Measurements from ENCODE around the gene GMDS. TPM values are rescaled to one million over a fixed set of nuclear protein-coding genes. Genes with fewer than 3 reads are reported as not detected.

Gene GMDS
- total and polyA plus RNA-seq, 2 donors (not counting 1 experiment from before 2014, with no cell fraction given): 11.5 to 16.4 TPM

DNA sequence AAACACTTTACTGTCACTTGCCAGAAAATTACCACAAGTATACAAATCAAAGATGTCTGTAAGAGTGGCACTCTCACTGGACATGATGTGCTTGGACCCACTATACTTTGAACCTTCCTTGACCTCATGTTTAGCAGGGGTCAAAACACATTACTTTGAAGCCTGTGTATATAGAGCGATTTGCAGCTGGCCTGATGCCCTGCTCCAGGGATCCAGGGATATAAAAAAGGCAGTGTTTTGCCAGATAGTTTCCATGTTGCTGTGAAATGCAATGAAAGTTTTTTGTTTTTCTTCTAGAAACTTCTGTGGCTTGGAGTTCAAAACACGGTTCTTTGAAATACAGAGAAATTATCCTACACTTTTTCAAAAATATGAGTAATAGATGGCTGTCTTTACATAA is 470.0 kb downstream of the GMDS start:
- POLR2A ChIA-PET: no interaction called here
- no peak overlapping the region for H2AFZ ChIP-seq (ENCODE audit: insufficient read depth, low read depth, low read length, poor library complexity, severe bottlenecking)
- no peak overlapping the region for H3K27ac ChIP-seq (ENCODE audit: low read length in 2 of 2)
- no peak for DNase-seq
- CTCF ChIA-PET: no interaction called here
- intact Hi-C loops (cut with micrococcal nuclease): no loop called here
- H4K20me1 ChIP-seq (ENCODE audit: control insufficient read depth, insufficient read depth, low read length, poor library complexity, severe bottlenecking): no peaks in the 10 kb centered on the region
- no peaks in the 10 kb centered on the region for H3K27me3 ChIP-seq (replicated peaks in 1 of 4; ENCODE audit: control extremely low read depth in 1 of 4, control insufficient read depth in 3 of 4, insufficient read depth in 4 of 4, low read length in 3 of 4)
- TF ChIP-seq CTCF (IDR thresholded peaks at IDR 0.05) (no peak), EZH2 (IDR thresholded peaks at IDR 0.05; ENCODE audit: borderline replicate concordance, insufficient read depth, low read depth, low read length, poor library complexity, severe bottlenecking) (no peak)
- H3K4me1 Mint-ChIP-seq: peaks cover 2% of the 10 kb centered on the region
- no peak overlapping the region for H3K4me3 ChIP-seq (ENCODE audit: control extremely low read depth in 1 of 5, extremely low read depth in 1 of 5, insufficient read depth in 1 of 5, low read depth in 2 of 5, low read length in 4 of 5)
- no peaks in the 10 kb centered on the region for H3K36me3 ChIP-seq (replicated peaks in 1 of 2; ENCODE audit: control extremely low read depth in 1 of 2, control insufficient read depth in 1 of 2, extremely low read depth in 1 of 2, insufficient read depth in 2 of 2, low read length in 1 of 2)
- no CpG with 5 or more reads among the region's 2 CpGs for WGBS (ENCODE audit: insufficient coverage)
- H3K9ac ChIP-seq (ENCODE audit: low read length): no peak overlapping the region
- H3K27me3 Mint-ChIP-seq: no peaks in the 10 kb centered on the region
- no peak overlapping the region for H3K4me2 ChIP-seq (replicated peaks; ENCODE audit: low read depth, low read length, poor library complexity, severe bottlenecking)
- no peaks in the 10 kb centered on the region for H3K4me1 ChIP-seq (ENCODE audit: control insufficient read depth in 2 of 2, insufficient read depth in 2 of 2, low read length in 2 of 2)
- no peaks in the 10 kb centered on the region for H3K79me2 ChIP-seq (ENCODE audit: control insufficient read depth, insufficient read depth, low read length)
- no peaks in the 10 kb centered on the region for H3K9me3 Mint-ChIP-seq (ENCODE audit: insufficient read depth)
- no peaks in the 10 kb centered on the region for H3K9me3 ChIP-seq (ENCODE audit: control extremely low read depth in 1 of 3, control insufficient read depth in 2 of 3, insufficient read depth in 1 of 3, low read length in 2 of 3)
- H3K4me3 Mint-ChIP-seq: no peak overlapping the region
- no peak for ATAC-seq (ENCODE audit: low read depth)
- no peak overlapping the region for H3K27ac Mint-ChIP-seq

DNA sequence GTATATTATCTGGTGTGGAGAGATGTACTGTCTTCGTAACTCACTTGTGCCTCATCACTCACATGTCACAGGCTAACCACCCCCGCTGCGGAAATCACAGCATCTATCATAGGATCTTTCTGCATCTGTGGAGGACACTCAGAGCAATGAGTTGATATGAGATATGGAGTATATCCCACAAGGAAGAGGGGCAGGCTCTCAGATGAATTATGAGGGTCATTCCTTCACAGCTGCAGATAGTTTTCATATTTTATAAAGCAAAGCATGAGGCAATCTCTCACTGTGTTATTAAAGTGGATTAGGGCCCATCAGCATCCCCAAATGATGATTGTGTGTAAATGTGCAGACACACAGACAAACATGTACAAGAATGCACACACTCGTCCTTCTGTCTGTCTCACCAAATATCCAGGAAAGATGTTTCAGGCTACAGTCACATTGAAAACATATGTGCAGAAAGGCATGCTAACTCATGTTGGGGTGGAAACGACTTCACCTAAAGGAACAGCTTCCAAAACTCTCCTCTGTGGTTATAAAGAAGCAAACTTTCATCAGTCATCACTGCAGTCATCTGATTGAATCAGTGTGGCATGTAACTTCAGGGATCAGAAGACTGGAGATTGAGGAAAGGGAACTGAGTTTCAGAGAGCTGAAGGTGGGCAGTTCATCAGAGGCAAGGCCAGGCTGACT is 471.0 kb downstream of the GMDS start:
- Histone ChIP-seq H3K27ac (ENCODE audit: low read length in 2 of 2) (no peak overlapping the region), H4K20me1 (ENCODE audit: control insufficient read depth, insufficient read depth, low read length, poor library complexity, severe bottlenecking) (no peaks in the 10 kb centered on the region), H3K9ac (ENCODE audit: low read length) (no peak overlapping the region), H3K36me3 (replicated peaks in 1 of 2; ENCODE audit: control extremely low read depth in 1 of 2, control insufficient read depth in 1 of 2, extremely low read depth in 1 of 2, insufficient read depth in 2 of 2, low read length in 1 of 2) (no peaks in the 10 kb centered on the region), H2AFZ (ENCODE audit: insufficient read depth, low read depth, low read length, poor library complexity, severe bottlenecking) (no peak overlapping the region), H3K4me1 (ENCODE audit: control insufficient read depth in 2 of 2, insufficient read depth in 2 of 2, low read length in 2 of 2) (no peaks in the 10 kb centered on the region), H3K9me3 (ENCODE audit: control extremely low read depth in 1 of 3, control insufficient read depth in 2 of 3, insufficient read depth in 1 of 3, low read length in 2 of 3) (no peaks in the 10 kb centered on the region), H3K79me2 (ENCODE audit: control insufficient read depth, insufficient read depth, low read length) (no peaks in the 10 kb centered on the region), H3K4me3 (ENCODE audit: control extremely low read depth in 1 of 5, extremely low read depth in 1 of 5, insufficient read depth in 1 of 5, low read depth in 2 of 5, low read length in 4 of 5) (no peak overlapping the region), H3K4me2 (replicated peaks; ENCODE audit: low read depth, low read length, poor library complexity, severe bottlenecking) (no peak overlapping the region), H3K27me3 (replicated peaks in 1 of 4; ENCODE audit: control extremely low read depth in 1 of 4, control insufficient read depth in 3 of 4, insufficient read depth in 4 of 4, low read length in 3 of 4) (no peaks in the 10 kb centered on the region)
- no peaks in the 10 kb centered on the region for H3K9me3 Mint-ChIP-seq (ENCODE audit: insufficient read depth)
- intact Hi-C loops (cut with micrococcal nuclease): no loop called here
- peaks cover 2% of the 10 kb centered on the region for H3K4me1 Mint-ChIP-seq
- ChIA-PET POLR2A (no interaction called here), CTCF (no interaction called here)
- no peak overlapping the region for H3K27ac Mint-ChIP-seq
- no peaks in the 10 kb centered on the region for H3K27me3 Mint-ChIP-seq
- WGBS (ENCODE audit: insufficient coverage): no CpG with 5 or more reads among the region's 5 CpGs
- DNase-seq (no peak), ATAC-seq (ENCODE audit: low read depth) (no peak)
- no peak overlapping the region for H3K4me3 Mint-ChIP-seq
- TF ChIP-seq EZH2 (IDR thresholded peaks at IDR 0.05; ENCODE audit: borderline replicate concordance, insufficient read depth, low read depth, low read length, poor library complexity, severe bottlenecking) (no peak), CTCF (IDR thresholded peaks at IDR 0.05) (no peak)
